Sigmoid colon (tissue), 7 donors: ENCODE data around the gene SLAMF9. TPM values are rescaled to one million over a fixed set of nuclear protein-coding genes. Genes with fewer than 3 reads are reported as not detected.

Source experiments
- DNase-seq: peaks from one replicate; pipeline ENCODE4 v3.0.0-alpha.2; 2019
- H3K27ac ChIP-seq, 4 donors: fragments of 200-600 bp; sonication (generic); one replicate each; pipeline ENCODE4 v1.5.1; 2016 to 2019; ENCODE audit warnings: mild to moderate bottlenecking in 1 of 4
- H3K27me3 ChIP-seq, 3 donors: fragments of 200-600 bp; sonication (generic); one replicate each; pipeline ENCODE4 v1.5.1; 2019; ENCODE audit warnings: mild to moderate bottlenecking in 1 of 3
- H3K36me3 ChIP-seq, 4 donors: fragments of 200-600 bp; sonication (generic); one replicate each; pipeline ENCODE4 v1.5.1; 2016 to 2019
- H3K4me1 ChIP-seq, 4 donors: fragments of 200-600 bp; sonication (generic); one replicate each; pipeline ENCODE4 v1.5.1; 2017 to 2019
- H3K4me3 ChIP-seq, 4 donors: fragments of 200-600 bp; sonication (generic); one replicate each; pipeline ENCODE4 v1.5.1; 2017 to 2019; ENCODE audit warnings: mild to moderate bottlenecking in 2 of 4, moderate library complexity in 1 of 4
- H3K9me3 ChIP-seq, 4 donors: fragments of 200-600 bp in 3 of 4; sonication (generic) in 3 of 4; one replicate each; pipeline versions ENCODE4 v1.5.1 to v1.6.1; 2013 to 2019
- EP300 ChIP-seq, 4 donors: sonication (generic); formaldehyde crosslinking; IDR thresholded peaks; one replicate each; pipeline ENCODE4 v1.6.1; 2017; ENCODE audit warnings: antibody characterized with exemption in 4 of 4
- POLR2A ChIP-seq, 2 donors: fragments of 450-650 bp; IDR thresholded peaks; one replicate each; pipeline ENCODE4 v1.6.1; 2016; ENCODE audit warnings: antibody characterized with exemption in 2 of 2, mild to moderate bottlenecking in 2 of 2, moderate library complexity in 2 of 2
- POLR2AphosphoS5 ChIP-seq, 4 donors: sonication (generic); formaldehyde crosslinking; IDR thresholded peaks; one replicate each; pipeline ENCODE4 v1.6.1; 2017; ENCODE audit warnings: antibody characterized with exemption in 4 of 4
- WGBS, 2 donors: extraction: QIAGEN DNeasy Blood & Tissue Kit; methylation state at CpG; one replicate each; pipeline ENCODE4 v1.1.7; 2013; 5-methylcytosine and 5-hydroxymethylcytosine counted together
- intact Hi-C: fragments of 100-400 bp; cut with DNase I; formaldehyde crosslinking; loops from one replicate; pipeline ENCODE4 v1.15.1; 2023
- polyA plus RNA-seq, 3 donors: library from polyadenylated mRNA; stranded (reverse); fragments of 200-250 nt; gene quantifications; one replicate each; pipeline ENCODE4 v1.2.3, GENCODE V29; 2013
- total RNA-seq, 4 donors: library from RNA; depleted of rRNA; stranded (reverse); fragments of >200 nt; gene quantifications; one replicate each; pipeline ENCODE4 v1.1.0, GENCODE V29; 2016
- TF ChIP-seq, protein P1 (sequence below), 4 experiments: fragments of 450-650 bp in 3 of 4; fragments of 200-600 bp in 1 of 4; IDR thresholded peaks; one replicate each; pipeline ENCODE4 v1.5.1; 2016 to 2019; ENCODE audit warnings: antibody characterized with exemption in 4 of 4, mild to moderate bottlenecking in 3 of 4, moderate library complexity in 2 of 4
- donor health status: healthy with polysubstance abuse.
- donor health status: Bipolar disorder and iron deficiency.
- donor health status: healthy.

SLAMF9 gene
- total and polyA plus RNA-seq, 7 donors = 0.15 TPM; not detected in 6

DNA sequence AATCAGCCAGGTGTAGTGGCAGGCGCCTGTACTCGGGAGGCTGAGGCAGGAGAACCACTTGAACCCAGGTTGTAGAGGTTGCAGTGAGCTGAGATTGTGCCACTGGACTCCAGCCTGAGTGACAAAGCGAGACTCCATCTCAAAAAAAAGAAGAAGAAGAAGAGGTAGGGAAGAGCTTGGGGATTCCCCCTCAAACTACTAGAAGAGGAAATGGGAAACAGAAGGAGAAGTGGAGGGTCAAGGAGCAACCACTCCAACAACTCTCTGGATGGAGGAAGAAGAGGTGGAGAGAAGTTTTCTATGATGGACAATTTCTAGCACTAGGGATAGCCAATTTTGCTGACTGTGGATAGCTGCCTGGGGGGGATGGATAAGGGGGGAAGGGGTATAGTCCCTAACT lies 14.9 kb upstream of the SLAMF9 start:
- H3K27ac ChIP-seq = no peak overlapping the region

DNA sequence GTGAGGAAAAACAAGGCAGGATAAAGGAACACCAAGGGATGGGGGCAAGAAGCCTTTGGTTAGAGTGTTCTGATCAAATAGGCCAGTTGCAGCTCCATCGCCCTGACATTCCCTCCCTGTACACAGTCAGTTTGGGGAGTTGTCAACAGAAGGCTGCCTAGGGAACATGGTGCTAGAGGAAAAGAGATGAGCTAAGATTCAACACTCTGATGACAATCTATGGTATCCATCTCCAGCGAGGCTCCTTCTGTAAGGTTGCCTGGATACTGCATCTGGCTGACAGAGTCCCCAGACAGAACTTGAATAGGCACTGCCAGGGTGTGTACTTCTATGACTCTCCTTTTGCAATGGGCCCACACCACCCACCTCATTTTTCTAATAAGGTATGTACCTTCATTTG lies 11.2 kb upstream of the SLAMF9 start:
- H3K9me3 ChIP-seq = no peaks in the 10 kb centered on the region
- DNase-seq = no peak
- 91 to 96% methylated on average over 2 of the region's 2 CpGs for WGBS, 2 donors
- H3K4me1 ChIP-seq = peaks cover 0 to 10% (median 0%) of the 10 kb centered on the region in 4 donors
- intact Hi-C loops = no loop called here
- TF ChIP-seq EP300 (IDR thresholded peaks at IDR 0.05) = no peak
- TF ChIP-seq, protein P1, sequence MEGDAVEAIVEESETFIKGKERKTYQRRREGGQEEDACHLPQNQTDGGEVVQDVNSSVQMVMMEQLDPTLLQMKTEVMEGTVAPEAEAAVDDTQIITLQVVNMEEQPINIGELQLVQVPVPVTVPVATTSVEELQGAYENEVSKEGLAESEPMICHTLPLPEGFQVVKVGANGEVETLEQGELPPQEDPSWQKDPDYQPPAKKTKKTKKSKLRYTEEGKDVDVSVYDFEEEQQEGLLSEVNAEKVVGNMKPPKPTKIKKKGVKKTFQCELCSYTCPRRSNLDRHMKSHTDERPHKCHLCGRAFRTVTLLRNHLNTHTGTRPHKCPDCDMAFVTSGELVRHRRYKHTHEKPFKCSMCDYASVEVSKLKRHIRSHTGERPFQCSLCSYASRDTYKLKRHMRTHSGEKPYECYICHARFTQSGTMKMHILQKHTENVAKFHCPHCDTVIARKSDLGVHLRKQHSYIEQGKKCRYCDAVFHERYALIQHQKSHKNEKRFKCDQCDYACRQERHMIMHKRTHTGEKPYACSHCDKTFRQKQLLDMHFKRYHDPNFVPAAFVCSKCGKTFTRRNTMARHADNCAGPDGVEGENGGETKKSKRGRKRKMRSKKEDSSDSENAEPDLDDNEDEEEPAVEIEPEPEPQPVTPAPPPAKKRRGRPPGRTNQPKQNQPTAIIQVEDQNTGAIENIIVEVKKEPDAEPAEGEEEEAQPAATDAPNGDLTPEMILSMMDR (IDR thresholded peaks at IDR 0.05) = no peak
- TF ChIP-seq POLR2A (IDR thresholded peaks at IDR 0.05) = no peak
- no peak for TF ChIP-seq POLR2AphosphoS5 (IDR thresholded peaks at IDR 0.05)
- no peaks in the 10 kb centered on the region for H3K36me3 ChIP-seq
- no peak overlapping the region for H3K27ac ChIP-seq
- H3K4me3 ChIP-seq = no peak overlapping the region
- no peaks in the 10 kb centered on the region for H3K27me3 ChIP-seq

More for the DNA sequence above, 14.9 kb upstream of the SLAMF9 start:
- no peaks in the 10 kb centered on the region for H3K36me3 ChIP-seq
- H3K9me3 ChIP-seq = no peaks in the 10 kb centered on the region
- no peak for DNase-seq
- no peaks in the 10 kb centered on the region for H3K4me1 ChIP-seq
- 94 to 95% methylated on average over 3 of the region's 3 CpGs for WGBS, 2 donors
- H3K4me3 ChIP-seq = no peak overlapping the region
- no peaks in the 10 kb centered on the region for H3K27me3 ChIP-seq
- TF ChIP-seq, protein P1 (IDR thresholded peaks at IDR 0.05) = no peak
- TF ChIP-seq EP300 (IDR thresholded peaks at IDR 0.05) (no peak), POLR2AphosphoS5 (IDR thresholded peaks at IDR 0.05) (no peak), POLR2A (IDR thresholded peaks at IDR 0.05) (no peak)
- intact Hi-C loops = no loop called here

DNA sequence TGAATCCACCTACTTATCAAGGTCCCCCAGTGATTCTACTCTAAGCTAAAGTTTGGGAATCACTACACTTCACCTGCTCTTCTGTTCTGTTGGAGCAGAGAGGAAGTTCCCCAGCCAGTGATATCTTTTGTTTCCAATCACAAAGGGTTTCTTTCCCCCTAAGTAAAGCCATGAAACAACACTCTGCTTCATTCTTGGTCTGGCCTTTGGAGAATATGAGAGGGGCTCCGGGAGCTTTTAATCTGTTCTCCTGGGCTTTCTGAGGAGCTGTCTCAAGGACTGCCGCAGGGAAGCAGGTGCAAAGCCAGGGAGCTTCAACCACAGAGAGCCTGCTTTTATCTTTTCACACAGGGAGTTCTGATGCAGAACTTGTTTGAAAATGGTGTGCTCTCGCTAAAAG lies 10.1 kb upstream of the SLAMF9 start:
- intact Hi-C loops = no loop called here
- Histone ChIP-seq H3K4me1 (peaks cover 0 to 10% (median 0%) of the 10 kb centered on the region in 4 donors), H3K9me3 (no peaks in the 10 kb centered on the region), H3K27me3 (no peaks in the 10 kb centered on the region), H3K4me3 (no peak overlapping the region), H3K27ac (no peak overlapping the region), H3K36me3 (no peaks in the 10 kb centered on the region)
- TF ChIP-seq, protein P1 (IDR thresholded peaks at IDR 0.05) = no peak
- TF ChIP-seq POLR2AphosphoS5 (IDR thresholded peaks at IDR 0.05) (no peak), EP300 (IDR thresholded peaks at IDR 0.05) (no peak), POLR2A (IDR thresholded peaks at IDR 0.05) (no peak)
- no peak for DNase-seq
- WGBS, 2 donors = 82% methylated on average over 3 of the region's 3 CpGs

DNA sequence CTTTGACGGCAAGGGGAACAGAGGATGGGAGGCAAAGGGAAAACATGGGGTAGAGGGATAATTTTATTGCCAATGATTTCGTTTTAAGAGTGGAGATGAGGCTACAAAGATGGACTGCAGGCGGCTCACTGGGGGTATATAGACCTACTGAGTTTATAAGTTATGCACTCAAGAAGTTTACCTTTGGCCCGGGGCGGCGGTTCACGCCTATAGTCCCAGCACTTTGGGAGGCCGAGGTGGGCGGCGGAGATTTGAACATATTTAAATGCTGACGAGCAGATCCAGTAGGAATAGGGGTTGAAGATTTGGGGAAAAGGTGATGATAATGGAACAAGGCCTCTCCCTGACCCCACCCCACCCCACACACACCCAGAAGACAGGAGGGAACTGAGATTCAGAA lies 8.1 kb upstream of the SLAMF9 start:
- 57 to 90% methylated on average over 11 of the region's 11 CpGs for WGBS, 2 donors
- Histone ChIP-seq H3K36me3 (no peaks in the 10 kb centered on the region), H3K27me3 (no peaks in the 10 kb centered on the region), H3K4me1 (peaks cover 0 to 10% (median 0%) of the 10 kb centered on the region in 4 donors), H3K4me3 (no peak overlapping the region), H3K9me3 (no peaks in the 10 kb centered on the region), H3K27ac (peak overlapping the region in 1 of 4 donors; percentile 31)
- no peak for TF ChIP-seq POLR2A (IDR thresholded peaks at IDR 0.05)
- TF ChIP-seq, protein P1 (IDR thresholded peaks at IDR 0.05) = no peak
- no peak for TF ChIP-seq POLR2AphosphoS5 (IDR thresholded peaks at IDR 0.05)
- TF ChIP-seq EP300 (IDR thresholded peaks at IDR 0.05) = no peak
- DNase-seq = no peak
- intact Hi-C loops = no loop called here

DNA sequence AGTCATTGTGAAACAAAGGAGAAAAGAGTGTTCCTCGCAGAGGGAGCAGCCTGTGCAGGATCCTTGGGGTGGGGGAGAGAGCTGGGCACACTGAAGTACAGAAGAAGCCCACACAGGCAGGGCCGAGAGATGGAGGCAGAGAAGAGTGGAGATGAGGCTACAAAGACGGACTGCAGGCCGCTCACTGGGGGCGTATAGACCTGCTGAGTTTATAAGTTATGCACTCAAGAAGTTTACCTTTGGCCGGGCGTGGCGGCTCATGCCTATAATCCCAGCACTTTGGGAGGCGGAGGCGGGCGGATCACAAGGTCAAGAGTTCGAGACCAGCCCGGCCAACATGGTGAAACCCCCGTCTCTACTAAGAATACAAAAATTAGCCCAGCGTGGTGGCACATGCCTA lies 7.6 kb upstream of the SLAMF9 start:
- Histone ChIP-seq H3K36me3 (no peaks in the 10 kb centered on the region), H3K9me3 (no peaks in the 10 kb centered on the region), H3K27ac (peak overlapping the region in 2 of 4 donors; percentile 31 to 41), H3K4me3 (no peak overlapping the region), H3K4me1 (peaks cover 0 to 10% (median 0%) of the 10 kb centered on the region in 4 donors), H3K27me3 (no peaks in the 10 kb centered on the region)
- intact Hi-C loops = no loop called here
- 17 to 61% methylated on average over 15 of the region's 15 CpGs for WGBS, 2 donors
- no peak for TF ChIP-seq EP300 (IDR thresholded peaks at IDR 0.05)
- DNase-seq = no peak
